SK-N-SH treated with all-trans-retinoic acid at 6 μM for 48 hours (cell line): ENCODE results near the gene SYNGR3.

Experiments used
- ATAC-seq: fragments of 200-7000 bp; cut with Tn5 transposase; 3 replicates; pipeline ENCODE4 v1.9.1; 2020; ENCODE audit warnings: mild to moderate bottlenecking, moderate library complexity
- ARNTL ChIP-seq: fragments of 450-650 bp; formaldehyde crosslinking; IDR thresholded peaks from 2 replicates; pipeline ENCODE4 v1.5.0; 2020; ENCODE audit warnings: low read depth, mild to moderate bottlenecking, moderate library complexity, borderline replicate concordance
- BACH2 ChIP-seq: fragments of 250-450 bp; sonication (Bioruptor Pico); IDR thresholded peaks from 2 replicates; pipeline ENCODE4 v1.9.0; 2021; ENCODE audit warnings: mild to moderate bottlenecking, borderline replicate concordance
- CREB5 ChIP-seq: fragments of 250-450 bp; sonication (Bioruptor Pico); IDR thresholded peaks from 2 replicates; pipeline ENCODE4 v1.5.1; 2020; ENCODE audit warnings: low read depth, mild to moderate bottlenecking, moderate library complexity
- CSDC2 ChIP-seq: fragments of 250-450 bp; sonication (Bioruptor Pico); IDR thresholded peaks from 2 replicates; pipeline ENCODE4 v1.5.0; 2020; ENCODE audit warnings: mild to moderate bottlenecking, moderate library complexity
- ESRRG ChIP-seq: fragments of 250-450 bp; sonication (Bioruptor Pico); IDR thresholded peaks from 2 replicates; pipeline ENCODE4 v1.6.1; 2021; ENCODE audit warnings: mild to moderate bottlenecking
- GLIS3 ChIP-seq: fragments of 250-450 bp; sonication (Bioruptor Pico); IDR thresholded peaks from 2 replicates; pipeline ENCODE4 v1.5.0; 2020; ENCODE audit warnings: mild to moderate bottlenecking, moderate library complexity
- ISL1 ChIP-seq: fragments of 250-450 bp; sonication (Bioruptor Pico); IDR thresholded peaks from 2 replicates; pipeline ENCODE4 v2.1.2; 2022; ENCODE audit warnings: mild to moderate bottlenecking, moderate library complexity
- OSR1 ChIP-seq: fragments of 250-450 bp; sonication (Bioruptor Pico); IDR thresholded peaks from 2 replicates; pipeline ENCODE4 v1.8.0; 2022; ENCODE audit warnings: moderate library complexity, mild to moderate bottlenecking, inconsistent platforms
- PATZ1 ChIP-seq: fragments of 250-450 bp; sonication (Bioruptor Pico); IDR thresholded peaks from 2 replicates; pipeline ENCODE4 v1.8.0; 2020; ENCODE audit warnings: mild to moderate bottlenecking, moderate library complexity, borderline replicate concordance
- POU6F1 ChIP-seq: fragments of 250-450 bp; sonication (Bioruptor Pico); IDR thresholded peaks from 2 replicates; pipeline ENCODE4 v1.8.0; 2021; ENCODE audit warnings: low read depth, mild to moderate bottlenecking, moderate library complexity, borderline replicate concordance
- PPARA ChIP-seq: fragments of 250-450 bp; sonication (Bioruptor Pico); IDR thresholded peaks from 2 replicates; pipeline ENCODE4 v1.5.0; 2020; ENCODE audit warnings: mild to moderate bottlenecking, borderline replicate concordance
- RARB ChIP-seq: fragments of 250-450 bp; sonication (Bioruptor Pico); IDR thresholded peaks from 2 replicates; pipeline ENCODE4 v1.8.0; 2021; ENCODE audit warnings: mild to moderate bottlenecking, moderate library complexity
- SNAI2 ChIP-seq: fragments of 250-450 bp; sonication (Bioruptor Pico); IDR thresholded peaks from 2 replicates; pipeline ENCODE4 v1.5.0; 2020; ENCODE audit warnings: mild to moderate bottlenecking, moderate library complexity
- TCF4 ChIP-seq: fragments of 250-450 bp; sonication (Bioruptor Pico); IDR thresholded peaks from 2 replicates; pipeline ENCODE4 v1.8.0; 2021; ENCODE audit warnings: mild to moderate bottlenecking, moderate library complexity, borderline replicate concordance
- TOX ChIP-seq: fragments of 250-450 bp; sonication (Bioruptor Pico); IDR thresholded peaks from 2 replicates; pipeline ENCODE4 v1.8.0; 2021; ENCODE audit warnings: mild to moderate bottlenecking, moderate library complexity, borderline replicate concordance
- ZFP3 ChIP-seq: fragments of 250-450 bp; sonication (Bioruptor Pico); IDR thresholded peaks from 2 replicates; pipeline ENCODE4 v1.5.0; 2020; ENCODE audit warnings: mild to moderate bottlenecking, moderate library complexity
- ZNF565 ChIP-seq: fragments of 450-650 bp; formaldehyde crosslinking; conservative IDR thresholded peaks from 2 replicates; pipeline ENCODE4 v1.5.0; 2020; ENCODE audit warnings: low read depth, mild to moderate bottlenecking, moderate library complexity
- ZNF70 ChIP-seq: fragments of 450-650 bp; formaldehyde crosslinking; IDR thresholded peaks from 2 replicates; pipeline ENCODE4 v1.5.0; 2020; ENCODE audit warnings: mild to moderate bottlenecking, moderate library complexity
- ZNF8 ChIP-seq: fragments of 450-650 bp; formaldehyde crosslinking; IDR thresholded peaks from 2 replicates; pipeline ENCODE4 v1.5.0; 2020; ENCODE audit warnings: mild to moderate bottlenecking, moderate library complexity
- TF ChIP-seq, protein P1 (sequence below): fragments of 250-450 bp; sonication (Bioruptor Pico); IDR thresholded peaks from 2 replicates; pipeline ENCODE4 v1.5.0; 2020; ENCODE audit warnings: mild to moderate bottlenecking, moderate library complexity
- TF ChIP-seq, protein P2 (sequence below): fragments of 250-450 bp; sonication (Bioruptor Pico); IDR thresholded peaks from 2 replicates; pipeline ENCODE4 v1.5.1; 2021; ENCODE audit warnings: mild to moderate bottlenecking, moderate library complexity

Gene SYNGR3

DNA sequence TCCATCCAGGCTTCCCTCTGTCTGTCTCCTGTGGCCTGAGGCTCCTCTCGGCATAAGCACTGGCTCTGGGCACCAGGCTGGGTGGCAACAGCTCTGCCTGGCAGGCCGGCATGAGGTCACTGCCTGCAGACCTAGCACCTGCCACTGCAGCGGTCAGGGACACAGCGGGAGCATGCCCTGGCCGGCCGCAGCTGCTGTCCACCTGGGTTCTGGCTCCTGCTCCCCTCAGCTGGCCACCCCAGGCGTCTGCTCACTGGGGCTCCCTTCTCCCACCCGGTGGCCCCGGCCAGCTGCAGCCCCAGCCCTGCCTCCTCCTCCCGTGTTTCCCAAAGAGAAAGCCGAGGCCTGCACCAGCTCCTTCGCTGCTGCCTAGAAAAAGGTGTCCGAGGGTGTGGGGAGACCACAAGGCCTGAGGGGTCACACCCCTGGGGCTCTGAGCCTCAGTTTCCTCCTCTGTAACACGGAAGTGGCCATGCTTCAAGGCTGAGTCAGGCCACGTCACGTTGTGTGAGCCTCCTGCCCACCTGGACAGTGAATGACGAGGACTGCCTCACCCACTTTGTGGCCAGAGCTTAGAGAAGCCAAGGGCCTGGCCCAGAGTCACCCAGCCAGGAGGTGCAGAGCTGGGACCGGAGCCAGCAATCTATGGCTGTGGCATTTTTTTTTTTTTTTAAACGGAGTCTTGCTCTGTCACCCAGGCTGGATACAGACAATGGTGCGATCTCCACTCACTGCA is 51.2 kb downstream of the SYNGR3 start:
- peak; percentile 7; the same call in 2 of the 3 replicates for ATAC-seq
- TF ChIP-seq PATZ1 (CRISPR knock-in tag) (no peak), ZNF565 (no peak), CSDC2 (no peak), ESRRG (CRISPR knock-in tag) (no peak), POU6F1 (no peak), RARB (no peak)
- TF ChIP-seq, protein P1, sequence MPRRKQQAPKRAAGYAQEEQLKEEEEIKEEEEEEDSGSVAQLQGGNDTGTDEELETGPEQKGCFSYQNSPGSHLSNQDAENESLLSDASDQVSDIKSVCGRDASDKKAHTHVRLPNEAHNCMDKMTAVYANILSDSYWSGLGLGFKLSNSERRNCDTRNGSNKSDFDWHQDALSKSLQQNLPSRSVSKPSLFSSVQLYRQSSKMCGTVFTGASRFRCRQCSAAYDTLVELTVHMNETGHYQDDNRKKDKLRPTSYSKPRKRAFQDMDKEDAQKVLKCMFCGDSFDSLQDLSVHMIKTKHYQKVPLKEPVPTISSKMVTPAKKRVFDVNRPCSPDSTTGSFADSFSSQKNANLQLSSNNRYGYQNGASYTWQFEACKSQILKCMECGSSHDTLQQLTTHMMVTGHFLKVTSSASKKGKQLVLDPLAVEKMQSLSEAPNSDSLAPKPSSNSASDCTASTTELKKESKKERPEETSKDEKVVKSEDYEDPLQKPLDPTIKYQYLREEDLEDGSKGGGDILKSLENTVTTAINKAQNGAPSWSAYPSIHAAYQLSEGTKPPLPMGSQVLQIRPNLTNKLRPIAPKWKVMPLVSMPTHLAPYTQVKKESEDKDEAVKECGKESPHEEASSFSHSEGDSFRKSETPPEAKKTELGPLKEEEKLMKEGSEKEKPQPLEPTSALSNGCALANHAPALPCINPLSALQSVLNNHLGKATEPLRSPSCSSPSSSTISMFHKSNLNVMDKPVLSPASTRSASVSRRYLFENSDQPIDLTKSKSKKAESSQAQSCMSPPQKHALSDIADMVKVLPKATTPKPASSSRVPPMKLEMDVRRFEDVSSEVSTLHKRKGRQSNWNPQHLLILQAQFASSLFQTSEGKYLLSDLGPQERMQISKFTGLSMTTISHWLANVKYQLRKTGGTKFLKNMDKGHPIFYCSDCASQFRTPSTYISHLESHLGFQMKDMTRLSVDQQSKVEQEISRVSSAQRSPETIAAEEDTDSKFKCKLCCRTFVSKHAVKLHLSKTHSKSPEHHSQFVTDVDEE (CRISPR knock-in tag) = no peak

DNA sequence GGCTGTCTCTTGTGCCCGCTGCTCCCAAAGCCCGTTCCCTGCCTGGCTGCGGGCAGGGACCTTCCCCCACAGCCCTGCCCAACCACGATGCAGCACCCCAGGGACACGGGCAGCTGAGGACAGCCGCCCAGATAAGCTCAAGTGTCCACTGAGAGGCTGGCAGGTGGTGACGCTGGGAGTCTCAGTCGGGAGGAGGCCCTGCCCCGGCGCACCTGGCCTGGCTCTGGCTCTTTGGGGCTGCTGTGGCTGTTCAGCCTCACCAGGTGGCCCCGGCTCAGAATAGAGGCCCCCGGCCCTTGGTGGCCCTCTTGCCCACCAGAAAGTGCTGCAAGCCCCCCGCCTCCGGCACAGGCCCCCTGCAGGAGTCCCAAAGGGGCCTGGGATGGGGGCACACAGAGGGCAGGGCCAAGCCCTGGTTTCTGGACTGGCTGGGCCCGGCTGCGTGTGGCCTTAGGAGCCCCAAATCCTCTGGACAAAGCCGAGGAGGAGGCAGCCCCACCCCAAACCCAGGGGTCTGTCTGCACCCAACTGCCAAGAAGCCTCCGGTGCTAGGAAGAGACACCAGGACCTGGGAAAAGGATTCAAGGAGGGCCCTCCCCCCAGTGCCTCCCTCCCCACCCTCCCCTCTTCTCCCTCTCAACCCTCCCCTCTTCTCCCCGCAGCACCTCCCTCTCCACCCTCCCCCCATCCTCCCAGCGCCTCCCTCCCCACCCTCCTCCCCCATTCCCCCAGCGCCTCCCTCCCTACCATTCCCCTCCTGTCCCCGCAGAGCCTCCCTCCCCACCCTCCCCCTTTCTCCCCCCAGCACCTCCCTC is 52.6 kb downstream of the SYNGR3 start:
- TF ChIP-seq ARNTL (CRISPR knock-in tag) = no peak
- no peak for TF ChIP-seq CSDC2
- TF ChIP-seq BACH2 = no peak
- TF ChIP-seq ESRRG (CRISPR knock-in tag) = no peak
- TF ChIP-seq ZNF8 = no peak
- no peak for TF ChIP-seq OSR1 (CRISPR knock-in tag)
- TF ChIP-seq ZNF70 = no peak
- TF ChIP-seq TCF4 (CRISPR knock-in tag) = no peak
- no peak for TF ChIP-seq ISL1 (CRISPR knock-in tag)
- TF ChIP-seq PPARA = no peak
- TF ChIP-seq ZFP3 (CRISPR knock-in tag) = no peak
- no peak for TF ChIP-seq SNAI2
- no peak for TF ChIP-seq TOX (CRISPR knock-in tag)
- no peak for TF ChIP-seq ZNF565
- TF ChIP-seq CREB5 (CRISPR knock-in tag) = no peak
- no peak for ATAC-seq

- no peak for ATAC-seq
- TF ChIP-seq RARB = no peak
- TF ChIP-seq SNAI2 = no peak
- TF ChIP-seq, protein P1 (CRISPR knock-in tag) = no peak
- TF ChIP-seq OSR1 (CRISPR knock-in tag) = no peak
- TF ChIP-seq TCF4 (CRISPR knock-in tag) = no peak
- TF ChIP-seq ESRRG (CRISPR knock-in tag) = no peak
- no peak for TF ChIP-seq ZFP3 (CRISPR knock-in tag)
- TF ChIP-seq ZNF565 = no peak
- TF ChIP-seq GLIS3 (CRISPR knock-in tag) = no peak
- no peak for TF ChIP-seq BACH2
- TF ChIP-seq ZNF70 = no peak
- no peak for TF ChIP-seq CSDC2
- TF ChIP-seq TOX (CRISPR knock-in tag) = no peak
- TF ChIP-seq, protein P2, sequence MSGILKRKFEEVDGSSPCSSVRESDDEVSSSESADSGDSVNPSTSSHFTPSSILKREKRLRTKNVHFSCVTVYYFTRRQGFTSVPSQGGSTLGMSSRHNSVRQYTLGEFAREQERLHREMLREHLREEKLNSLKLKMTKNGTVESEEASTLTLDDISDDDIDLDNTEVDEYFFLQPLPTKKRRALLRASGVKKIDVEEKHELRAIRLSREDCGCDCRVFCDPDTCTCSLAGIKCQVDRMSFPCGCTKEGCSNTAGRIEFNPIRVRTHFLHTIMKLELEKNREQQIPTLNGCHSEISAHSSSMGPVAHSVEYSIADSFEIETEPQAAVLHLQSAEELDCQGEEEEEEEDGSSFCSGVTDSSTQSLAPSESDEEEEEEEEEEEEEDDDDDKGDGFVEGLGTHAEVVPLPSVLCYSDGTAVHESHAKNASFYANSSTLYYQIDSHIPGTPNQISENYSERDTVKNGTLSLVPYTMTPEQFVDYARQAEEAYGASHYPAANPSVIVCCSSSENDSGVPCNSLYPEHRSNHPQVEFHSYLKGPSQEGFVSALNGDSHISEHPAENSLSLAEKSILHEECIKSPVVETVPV (CRISPR knock-in tag) = no peak
- TF ChIP-seq ISL1 (CRISPR knock-in tag) = no peak
- no peak for TF ChIP-seq PPARA
These were observed 53.4 kb downstream of the SYNGR3 start for GRCh38 chr16:2042986-2043666.
